HG03025 (cell line): ENCODE measurements around the gene BBIP1.

ENCODE experiments used
- ATAC-seq: cut with Tn5 transposase; IDR thresholded peaks from one replicate; pipeline ENCODE4 v1.9.1; 2021; ENCODE audit warnings: mild to moderate bottlenecking, moderate library complexity; ENCODE audit not compliant: unreplicated experiment, low FRiP score

Gene BBIP1

GRCh38 chr10:110850099-110850498, 68.9 kb downstream of the BBIP1 start:
- no peak for ATAC-seq
